ENCODE results near the gene ASCL5.

Gene ASCL5

GRCh38 chr1:201134405-201134804 is 7.4 kb upstream of the ASCL5 start:
- no peak for DNase-seq

- no peak for DNase-seq
Observed at GRCh38 chr1:201131398-201131797, 4.4 kb upstream of the ASCL5 start.

- DNase-seq, result no peak
Observed at GRCh38 chr1:201128962-201129361, 2.0 kb upstream of the ASCL5 start.

- no peak for DNase-seq
Observed at GRCh38 chr1:201128476-201128875, 1.5 kb upstream of the ASCL5 start.

- no peak for DNase-seq
Observed at GRCh38 chr1:201127755-201128455, 921 bp upstream of the ASCL5 start.

- no peak for DNase-seq
Observed at GRCh38 chr1:201126463-201126831, 537 bp downstream of the ASCL5 start.

- DNase-seq, result no peak
Observed at GRCh38 chr1:201125800-201126199, 1.2 kb downstream of the ASCL5 start.

GRCh38 chr1:201125019-201125418 is 2.0 kb downstream of the ASCL5 start:
- DNase-seq, result no peak

GRCh38 chr1:201123866-201124265 is 3.1 kb downstream of the ASCL5 start:
- no peak for DNase-seq

- DNase-seq, result no peak
Observed at GRCh38 chr1:201122321-201122957, 4.5 kb downstream of the ASCL5 start.

GRCh38 chr1:201119206-201120197 is 7.5 kb downstream of the ASCL5 start:
- DNase-seq, result peak; percentile 11

GRCh38 chr1:201116091-201116490 is 10.9 kb downstream of the ASCL5 start:
- no peak for DNase-seq

GRCh38 chr1:201115390-201115937 is 11.5 kb downstream of the ASCL5 start:
- no peak for DNase-seq

- DNase-seq, result peak; percentile 38
Observed at GRCh38 chr1:201114245-201115131, 12.5 kb downstream of the ASCL5 start.

- DNase-seq, result no peak
Observed at GRCh38 chr1:201113451-201114244, 13.3 kb downstream of the ASCL5 start.

GRCh38 chr1:201112926-201113325 is 14.1 kb downstream of the ASCL5 start:
- DNase-seq, result no peak

- no peak for DNase-seq
Observed at GRCh38 chr1:201112173-201112731, 14.7 kb downstream of the ASCL5 start, which contains the start of gene CACNA1S. CACNA1S (minus strand) TSS chr1:201112426; CDS start chr1:201112339, 87 bp downstream.

- DNase-seq, result no peak
Observed at GRCh38 chr1:201111672-201112071, 15.3 kb downstream of the ASCL5 start.

- no peak for DNase-seq
Observed at GRCh38 chr1:201111156-201111555, 15.8 kb downstream of the ASCL5 start.

GRCh38 chr1:201110616-201111015 is 16.4 kb downstream of the ASCL5 start:
- DNase-seq, result no peak

- DNase-seq, result no peak
Observed at GRCh38 chr1:201110138-201110537, 16.8 kb downstream of the ASCL5 start.

All from GF-D8 (cell line).